ENCODE results near the gene CDON. TPM values are rescaled to one million over a fixed set of nuclear protein-coding genes. Genes with fewer than 3 reads are reported as not detected.
"Not testable (repeated sequence)": the region's sequence is repeated elsewhere in the genome, so short reads cannot be mapped to it uniquely, and the experiment has no call there.

Gene CDON
- total RNA-seq, 1 donor from 2014 or later = 33.0 TPM

GRCh38 chr11:125916683-125917347, 145.9 kb downstream of the CDON start:
- no peaks in the 10 kb centered on the region for H3K36me3 ChIP-seq
- intact Hi-C loops (cut with DNase I) = no loop called here
- no peak overlapping the region for H3K27ac ChIP-seq
- H3K9me3 ChIP-seq = no peaks in the 10 kb centered on the region
- H3K4me3 ChIP-seq = no peak overlapping the region
- no peaks in the 10 kb centered on the region for H3K27me3 ChIP-seq
- TF ChIP-seq CTCF (IDR thresholded peaks at IDR 0.05) = no peak
- H3K4me1 ChIP-seq = no peaks in the 10 kb centered on the region
- no peak for DNase-seq (ENCODE audit: low spot score in 2 of 2)

GRCh38 chr11:125914601-125915000, 148.1 kb downstream of the CDON start:
- DNase-seq (ENCODE audit: low spot score in 2 of 2) = not testable (repeated sequence)

GRCh38 chr11:125910226-125910849, 152.3 kb downstream of the CDON start:
- no peaks in the 10 kb centered on the region for H3K27me3 ChIP-seq
- no peak for DNase-seq (ENCODE audit: low spot score in 2 of 2)
- H3K4me3 ChIP-seq = no peak overlapping the region
- H3K9me3 ChIP-seq = no peaks in the 10 kb centered on the region
- H3K27ac ChIP-seq = no peak overlapping the region
- no peaks in the 10 kb centered on the region for H3K4me1 ChIP-seq
- no peak for TF ChIP-seq CTCF (IDR thresholded peaks at IDR 0.05)
- H3K36me3 ChIP-seq = no peaks in the 10 kb centered on the region
- intact Hi-C loops (cut with DNase I) = no loop called here

More at GRCh38 chr11:125914601-125915000, 148.1 kb downstream of the CDON start:
- H3K4me1 ChIP-seq; H3K9me3 ChIP-seq; intact Hi-C loops (cut with DNase I); H3K4me3 ChIP-seq; H3K27ac ChIP-seq; H3K27me3 ChIP-seq; H3K36me3 ChIP-seq: not testable (repeated sequence)

Other genes with a start within 250 kb of the CDON start
- not detected for gene PATE4, start 229.6 kb downstream of the CDON start, total RNA-seq
- gene HYLS1, start 175.2 kb downstream of the CDON start, total RNA-seq = 6.5 TPM
- gene PUS3, start 159.7 kb downstream of the CDON start, total RNA-seq = 31.3 TPM
- not detected for gene DDX25, start 158.4 kb downstream of the CDON start, total RNA-seq
- not detected for gene VSIG10L2, start 116.8 kb downstream of the CDON start, total RNA-seq
- gene RPUSD4, start 148.8 kb upstream of the CDON start, total RNA-seq = 7.3 TPM
- gene FAM118B, start 148.9 kb upstream of the CDON start, total RNA-seq = 14.0 TPM
- 49.7 TPM for gene SRPRA, start 206.0 kb upstream of the CDON start, total RNA-seq
- 1.8 TPM for gene FOXRED1, start 206.3 kb upstream of the CDON start, total RNA-seq
- 8.7 TPM for gene TIRAP, start 220.2 kb upstream of the CDON start, total RNA-seq
- 19.6 TPM for gene DCPS, start 241.2 kb upstream of the CDON start, total RNA-seq

All from ascending aorta (tissue), 2 donors.